Astrocyte (in vitro differentiated cells and primary cell): ENCODE results near the gene LDLRAD4. TPM values are rescaled to one million over a fixed set of nuclear protein-coding genes. Genes with fewer than 3 reads are reported as not detected.

Experiments used
- DNase-seq: peaks from one replicate; pipeline ENCODE4 v3.0.0-alpha.2; 2010; ENCODE audit warnings: low read depth
- FAIRE-seq: peaks from 2 replicates; lab custom pipeline; 2011; peaks lifted over from hg19 to GRCh38; lab: Jason Lieb, UNC
- H2AFZ ChIP-seq: 2 replicates; pipeline ENCODE4 v1.6.0; 2012; ENCODE audit warnings: low read depth, low read length, inconsistent platforms
- H3K27ac ChIP-seq: 2 replicates; pipeline ENCODE4 v1.5.1; 2011; ENCODE audit warnings: low read depth, low read length, inconsistent platforms
- H3K27me3 ChIP-seq: 2 replicates; pipeline ENCODE4 v1.6.0; 2011; ENCODE audit warnings: low read length, inconsistent platforms; ENCODE audit not compliant: insufficient read depth
- H3K36me3 ChIP-seq: 2 replicates; pipeline ENCODE4 v1.5.1; 2011; ENCODE audit warnings: low read length, inconsistent platforms; ENCODE audit not compliant: insufficient read depth
- H3K4me1 ChIP-seq: 2 replicates; pipeline ENCODE4 v1.5.1; 2011; ENCODE audit warnings: low read length, inconsistent platforms; ENCODE audit not compliant: insufficient read depth
- H3K4me2 ChIP-seq: 2 replicates; pipeline ENCODE4 v1.6.0; 2012; ENCODE audit warnings: low read length, inconsistent platforms
- H3K4me3 ChIP-seq: 2 replicates; pipeline ENCODE4 v1.5.1; 2011; ENCODE audit warnings: low read depth, mild to moderate bottlenecking, low read length, inconsistent platforms; ENCODE audit not compliant: insufficient read depth
- H3K79me2 ChIP-seq: 2 replicates; pipeline ENCODE4 v1.6.0; 2012; ENCODE audit warnings: mild to moderate bottlenecking, low read length, inconsistent platforms; ENCODE audit not compliant: insufficient read depth
- H3K9ac ChIP-seq: 2 replicates; pipeline ENCODE4 v1.6.0; 2012; ENCODE audit warnings: mild to moderate bottlenecking, low read length, inconsistent platforms
- H3K9me3 ChIP-seq: 2 replicates; pipeline ENCODE4 v1.5.1; 2012; ENCODE audit warnings: low read depth, mild to moderate bottlenecking, low read length, inconsistent platforms; ENCODE audit not compliant: insufficient read depth
- H4K20me1 ChIP-seq: 2 replicates; pipeline ENCODE4 v1.6.0; 2012; ENCODE audit warnings: low read length, inconsistent platforms; ENCODE audit not compliant: insufficient read depth
- H3K27ac Mint-ChIP-seq: one replicate; pipeline ENCODE4 v1.8.0; 2021; ENCODE audit warnings: mild to moderate bottlenecking, mixed read lengths; ENCODE audit not compliant: unreplicated experiment
- H3K27me3 Mint-ChIP-seq: one replicate; pipeline ENCODE4 v1.8.0; 2021; ENCODE audit warnings: low read depth, mixed read lengths; ENCODE audit not compliant: unreplicated experiment
- H3K36me3 Mint-ChIP-seq: one replicate; pipeline ENCODE4 v1.8.0; 2021; ENCODE audit warnings: low read depth, mixed read lengths; ENCODE audit not compliant: unreplicated experiment
- H3K4me1 Mint-ChIP-seq: one replicate; pipeline ENCODE4 v1.8.0; 2021; ENCODE audit warnings: low read depth, mixed read lengths; ENCODE audit not compliant: unreplicated experiment
- H3K4me3 Mint-ChIP-seq: one replicate; pipeline ENCODE4 v1.8.0; 2021; ENCODE audit warnings: mild to moderate bottlenecking, moderate library complexity, mixed read lengths; ENCODE audit not compliant: unreplicated experiment
- H3K9me3 Mint-ChIP-seq: one replicate; pipeline ENCODE4 v1.8.0; 2021; ENCODE audit warnings: mild to moderate bottlenecking, mixed read lengths; ENCODE audit not compliant: unreplicated experiment
- CTCF ChIP-seq: IDR thresholded peaks from 2 replicates; pipeline ENCODE4 v1.5.1; 2011; ENCODE audit warnings: low read depth, mild to moderate bottlenecking, inconsistent platforms, low read length, moderate library complexity; ENCODE audit not compliant: insufficient read depth
- EZH2 ChIP-seq: IDR thresholded peaks from 2 replicates; pipeline ENCODE4 v1.6.1; 2012; ENCODE audit warnings: mild to moderate bottlenecking, low read length, inconsistent platforms; ENCODE audit not compliant: insufficient read depth
- total RNA-seq: library from RNA; stranded (reverse); gene quantifications from 2 replicates; pipeline ENCODE4 v1.2.1, GENCODE V29; 2021

LDLRAD4 gene
- total RNA-seq, 1 donor from 2014 or later: 26.0 TPM

DNA sequence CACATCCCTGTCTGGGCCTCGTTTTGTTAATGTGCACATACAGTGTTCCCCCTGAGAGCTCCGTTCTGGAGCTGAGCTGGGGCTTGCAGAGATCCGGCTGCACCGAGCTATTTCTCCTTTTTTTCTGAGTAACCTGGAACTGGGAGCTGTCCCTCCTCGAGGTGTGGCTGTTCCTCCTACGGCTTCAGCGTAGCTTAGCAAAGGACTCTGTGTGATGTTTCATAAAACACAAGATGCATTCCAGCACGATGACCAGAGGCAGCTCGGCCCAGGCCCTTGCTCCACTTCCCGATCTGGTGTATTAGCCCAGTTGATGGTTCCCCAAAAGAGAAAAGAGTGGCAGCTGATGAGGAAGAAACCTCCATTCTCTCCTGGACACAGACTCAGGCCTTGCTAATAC is 404.8 kb downstream of the LDLRAD4 start:
- H3K4me2 ChIP-seq: no peak overlapping the region
- no peak overlapping the region for H2AFZ ChIP-seq
- peaks cover 11% of the 10 kb centered on the region for H3K4me1 Mint-ChIP-seq
- no peaks in the 10 kb centered on the region for H3K36me3 ChIP-seq
- no peak overlapping the region for H3K4me3 ChIP-seq
- FAIRE-seq (no peak), DNase-seq (no peak)
- H3K4me3 Mint-ChIP-seq: no peak overlapping the region
- peaks cover 37% of the 10 kb centered on the region for H3K27me3 Mint-ChIP-seq
- H3K9me3 ChIP-seq: no peaks in the 10 kb centered on the region
- peaks cover 3% of the 10 kb centered on the region for H3K27me3 ChIP-seq
- no peaks in the 10 kb centered on the region for H3K9me3 Mint-ChIP-seq
- no peaks in the 10 kb centered on the region for H3K4me1 ChIP-seq
- H3K27ac Mint-ChIP-seq: no peak overlapping the region
- no peak overlapping the region for H3K27ac ChIP-seq
- H3K36me3 Mint-ChIP-seq: peaks cover 10% of the 10 kb centered on the region
- H3K9ac ChIP-seq: no peak overlapping the region
- no peaks in the 10 kb centered on the region for H4K20me1 ChIP-seq
- TF ChIP-seq CTCF: no peak
- H3K79me2 ChIP-seq: no peaks in the 10 kb centered on the region

- peaks cover 3% of the 10 kb centered on the region for H3K27me3 ChIP-seq
- H3K27ac Mint-ChIP-seq: no peak overlapping the region
- no peak overlapping the region for H3K4me2 ChIP-seq
- H3K27ac ChIP-seq: no peak overlapping the region
- no peaks in the 10 kb centered on the region for H3K9me3 Mint-ChIP-seq
- no peaks in the 10 kb centered on the region for H3K36me3 ChIP-seq
- no peak for TF ChIP-seq EZH2
- no peak overlapping the region for H3K9ac ChIP-seq
- H3K4me1 ChIP-seq: no peaks in the 10 kb centered on the region
- H4K20me1 ChIP-seq: no peaks in the 10 kb centered on the region
- DNase-seq: no peak
- H2AFZ ChIP-seq: no peak overlapping the region
- FAIRE-seq: no peak
- no peak overlapping the region for H3K4me3 ChIP-seq
- H3K79me2 ChIP-seq: no peaks in the 10 kb centered on the region
- no peaks in the 10 kb centered on the region for H3K9me3 ChIP-seq
- H3K27me3 Mint-ChIP-seq: peaks cover 37% of the 10 kb centered on the region
- peaks cover 10% of the 10 kb centered on the region for H3K36me3 Mint-ChIP-seq
- H3K4me1 Mint-ChIP-seq: peaks cover 11% of the 10 kb centered on the region
- no peak overlapping the region for H3K4me3 Mint-ChIP-seq
These were observed 405.3 kb downstream of the LDLRAD4 start for GRCh38 chr18:13623871-13624270.

DNA sequence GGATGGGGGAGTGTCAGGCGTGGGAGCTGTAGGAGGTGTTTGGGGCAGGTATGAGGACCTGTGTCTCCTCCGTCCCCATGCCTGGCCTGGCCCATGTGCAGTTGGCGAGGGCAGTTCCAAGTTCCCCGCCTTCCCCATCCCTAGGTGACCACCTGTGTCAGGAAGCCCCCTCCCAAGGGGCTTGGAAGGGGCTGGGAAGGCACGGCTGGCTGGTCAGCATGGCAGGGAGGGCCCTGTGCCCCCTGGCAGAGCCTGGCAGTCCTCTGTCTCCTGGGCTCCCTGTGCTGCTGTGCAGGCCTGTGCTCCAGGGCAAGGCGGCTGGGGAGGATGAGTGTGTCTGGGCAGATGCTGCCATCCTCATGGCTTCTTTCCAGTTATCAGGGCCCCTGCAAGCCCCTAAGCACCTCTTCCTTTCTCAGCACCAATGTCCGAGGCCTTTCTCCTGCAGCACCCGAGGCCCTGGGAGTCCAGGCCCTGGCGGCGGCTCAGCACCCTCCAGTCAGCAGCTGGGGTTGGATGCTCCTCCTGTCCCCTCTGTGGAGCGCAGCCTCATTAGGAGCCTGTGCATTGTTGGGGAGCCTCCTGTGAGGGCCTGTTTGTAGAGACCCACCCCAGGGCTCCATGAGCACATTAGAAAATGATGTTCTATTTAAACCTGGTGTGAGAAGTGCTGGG is 406.1 kb downstream of the LDLRAD4 start:
- no peaks in the 10 kb centered on the region for H3K79me2 ChIP-seq
- Mint-ChIP-seq H3K36me3 (peaks cover 10% of the 10 kb centered on the region), H3K27me3 (peaks cover 38% of the 10 kb centered on the region), H3K4me1 (peaks cover 18% of the 10 kb centered on the region), H3K27ac (no peak overlapping the region), H3K4me3 (no peak overlapping the region), H3K9me3 (no peaks in the 10 kb centered on the region)
- FAIRE-seq: no peak
- no peak overlapping the region for H3K4me2 ChIP-seq
- TF ChIP-seq CTCF: no peak
- no peak for TF ChIP-seq EZH2
- no peak overlapping the region for H3K9ac ChIP-seq
- H2AFZ ChIP-seq: no peak overlapping the region
- peaks cover 3% of the 10 kb centered on the region for H3K27me3 ChIP-seq
- H3K4me3 ChIP-seq: no peak overlapping the region
- no peaks in the 10 kb centered on the region for H4K20me1 ChIP-seq
- no peak overlapping the region for H3K27ac ChIP-seq
- no peaks in the 10 kb centered on the region for H3K36me3 ChIP-seq
- H3K4me1 ChIP-seq: no peaks in the 10 kb centered on the region
- H3K9me3 ChIP-seq: no peaks in the 10 kb centered on the region
- DNase-seq: no peak
